ENCODE data around the gene KDM4E.
"Not testable (repeated sequence)": the region's sequence is repeated elsewhere in the genome, so short reads cannot be mapped to it uniquely, and the experiment has no call there.

The KDM4E gene

DNA sequence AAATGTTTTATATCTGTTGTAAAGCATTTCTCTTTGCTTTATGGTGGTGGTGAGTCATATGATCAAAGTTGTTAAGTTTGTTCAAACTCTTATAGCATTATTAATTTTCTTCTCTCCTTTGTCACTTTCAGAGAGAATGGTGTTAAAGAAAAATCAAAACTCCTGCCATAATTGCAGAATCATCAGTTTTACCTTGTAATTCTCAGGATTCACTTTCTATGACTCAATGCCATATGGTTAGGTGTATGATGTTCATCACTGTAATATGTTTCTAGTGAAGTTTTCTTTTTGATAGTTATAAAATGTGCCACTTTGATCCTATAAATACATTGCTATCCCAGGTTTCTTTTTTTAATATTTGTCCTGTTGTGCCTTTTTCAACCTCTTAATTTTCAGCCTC lies 13.7 kb upstream of the KDM4E start:
- no peaks in the 10 kb centered on the region for H3K9me2 ChIP-seq (replicated peaks; ENCODE audit: control insufficient read depth, low read length)
- no peaks in the 10 kb centered on the region for H3K9me3 ChIP-seq (ENCODE audit: control insufficient read depth, insufficient read depth, low read length)
- H3K79me2 ChIP-seq (ENCODE audit: control insufficient read depth, low read length) = no peaks in the 10 kb centered on the region
- no peaks in the 10 kb centered on the region for H3K36me3 ChIP-seq (ENCODE audit: control insufficient read depth, low read length)
- H3K27ac ChIP-seq (ENCODE audit: low read depth, low read length) = no peak overlapping the region
- H3F3A ChIP-seq (ENCODE audit: control insufficient read depth, insufficient read depth) = no peaks in the 10 kb centered on the region
- H3K27me3 ChIP-seq (ENCODE audit: control insufficient read depth, low read length) = peaks cover 8% of the 10 kb centered on the region; the same call in 1 of the 2 replicates
- no peak overlapping the region for H3K4me2 ChIP-seq (ENCODE audit: low read length)
- H3K4me1 ChIP-seq (ENCODE audit: control insufficient read depth, low read length) = no peaks in the 10 kb centered on the region
- no peaks in the 10 kb centered on the region for H4K20me1 ChIP-seq (ENCODE audit: control insufficient read depth, insufficient read depth, low read depth, low read length)
- TF ChIP-seq, protein P1, sequence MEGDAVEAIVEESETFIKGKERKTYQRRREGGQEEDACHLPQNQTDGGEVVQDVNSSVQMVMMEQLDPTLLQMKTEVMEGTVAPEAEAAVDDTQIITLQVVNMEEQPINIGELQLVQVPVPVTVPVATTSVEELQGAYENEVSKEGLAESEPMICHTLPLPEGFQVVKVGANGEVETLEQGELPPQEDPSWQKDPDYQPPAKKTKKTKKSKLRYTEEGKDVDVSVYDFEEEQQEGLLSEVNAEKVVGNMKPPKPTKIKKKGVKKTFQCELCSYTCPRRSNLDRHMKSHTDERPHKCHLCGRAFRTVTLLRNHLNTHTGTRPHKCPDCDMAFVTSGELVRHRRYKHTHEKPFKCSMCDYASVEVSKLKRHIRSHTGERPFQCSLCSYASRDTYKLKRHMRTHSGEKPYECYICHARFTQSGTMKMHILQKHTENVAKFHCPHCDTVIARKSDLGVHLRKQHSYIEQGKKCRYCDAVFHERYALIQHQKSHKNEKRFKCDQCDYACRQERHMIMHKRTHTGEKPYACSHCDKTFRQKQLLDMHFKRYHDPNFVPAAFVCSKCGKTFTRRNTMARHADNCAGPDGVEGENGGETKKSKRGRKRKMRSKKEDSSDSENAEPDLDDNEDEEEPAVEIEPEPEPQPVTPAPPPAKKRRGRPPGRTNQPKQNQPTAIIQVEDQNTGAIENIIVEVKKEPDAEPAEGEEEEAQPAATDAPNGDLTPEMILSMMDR (IDR thresholded peaks at IDR 0.05; ENCODE audit: low read depth, low read length, poor library complexity, severe bottlenecking) = no peak
- TF ChIP-seq EZH2phosphoT487 (IDR thresholded peaks at IDR 0.05; ENCODE audit: borderline replicate concordance, low read length) = no peak
- no peak overlapping the region for H3K4me3 ChIP-seq (ENCODE audit: low read length)

DNA sequence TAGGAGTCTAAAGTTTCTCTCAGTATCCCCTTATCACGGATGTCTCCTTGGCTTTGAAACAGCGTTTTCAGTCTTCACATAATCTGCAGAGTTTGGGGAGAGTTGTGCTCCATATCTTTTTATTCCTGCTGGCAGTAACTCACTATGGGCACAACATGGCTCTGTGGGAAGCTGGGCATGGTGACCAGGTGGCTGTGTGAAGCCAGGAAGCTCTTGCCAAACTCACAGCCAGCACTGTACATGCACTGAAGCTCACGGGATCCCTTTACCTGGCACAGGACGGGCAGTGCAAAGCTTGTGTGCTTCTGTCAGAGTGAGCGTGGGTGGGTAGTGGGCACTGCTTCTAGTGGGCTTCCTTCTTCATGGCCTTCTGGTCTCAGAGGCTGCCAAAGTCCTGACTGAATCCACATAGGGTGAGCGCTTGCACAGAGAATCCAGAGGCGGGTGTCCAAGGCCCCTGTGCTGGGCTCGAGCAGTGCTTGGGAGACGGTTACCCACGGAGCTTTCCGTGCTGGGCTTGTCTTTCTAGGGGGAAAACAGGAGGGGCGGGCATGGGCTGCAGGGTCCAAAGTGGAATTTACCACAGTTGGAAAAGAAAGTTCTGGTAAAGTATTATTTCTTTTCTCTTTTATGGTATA lies 10.8 kb upstream of the KDM4E start:
- Histone ChIP-seq H4K20me1 (ENCODE audit: control insufficient read depth, insufficient read depth, low read depth, low read length) (no peaks in the 10 kb centered on the region), H3K79me2 (ENCODE audit: control insufficient read depth, low read length) (no peaks in the 10 kb centered on the region), H3F3A (ENCODE audit: control insufficient read depth, insufficient read depth) (no peaks in the 10 kb centered on the region), H3K27me3 (ENCODE audit: control insufficient read depth, low read length) (peaks cover 6% of the 10 kb centered on the region; the same call in 1 of the 2 replicates), H3K9me2 (replicated peaks; ENCODE audit: control insufficient read depth, low read length) (no peaks in the 10 kb centered on the region), H3K27ac (ENCODE audit: low read depth, low read length) (no peak overlapping the region), H3K9me3 (ENCODE audit: control insufficient read depth, insufficient read depth, low read length) (no peaks in the 10 kb centered on the region), H3K4me3 (ENCODE audit: low read length) (no peak overlapping the region), H3K4me1 (ENCODE audit: control insufficient read depth, low read length) (no peaks in the 10 kb centered on the region), H3K36me3 (ENCODE audit: control insufficient read depth, low read length) (no peaks in the 10 kb centered on the region), H3K4me2 (ENCODE audit: low read length) (no peak overlapping the region)
- TF ChIP-seq, protein P1 (IDR thresholded peaks at IDR 0.05; ENCODE audit: low read depth, low read length, poor library complexity, severe bottlenecking) = no peak
- no peak for TF ChIP-seq EZH2phosphoT487 (IDR thresholded peaks at IDR 0.05; ENCODE audit: borderline replicate concordance, low read length)

DNA sequence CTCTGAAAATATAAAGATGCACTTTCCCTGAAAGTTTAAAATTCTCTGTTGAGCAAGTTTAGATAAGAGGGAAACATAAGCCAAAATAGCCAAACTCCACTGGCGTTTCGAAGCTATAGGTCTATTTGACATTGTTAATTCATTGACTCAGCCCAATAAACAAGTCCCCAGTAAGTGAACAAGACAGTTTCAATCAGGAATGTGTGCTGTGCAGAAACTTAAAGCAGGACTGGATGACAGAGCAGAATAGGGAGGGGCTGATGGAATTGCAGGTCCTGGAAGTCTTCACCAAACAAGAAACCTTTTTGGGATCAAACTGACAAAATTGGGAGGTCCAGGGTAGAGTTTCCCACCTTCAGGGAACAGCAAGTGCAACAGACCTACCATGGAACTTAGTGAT lies 8.9 kb upstream of the KDM4E start:
- Histone ChIP-seq H3K4me3 (ENCODE audit: low read length) (no peak overlapping the region), H3K79me2 (ENCODE audit: control insufficient read depth, low read length) (no peaks in the 10 kb centered on the region), H3K4me1 (ENCODE audit: control insufficient read depth, low read length) (no peaks in the 10 kb centered on the region), H3K27me3 (ENCODE audit: control insufficient read depth, low read length) (peaks cover 6% of the 10 kb centered on the region; the same call in 1 of the 2 replicates), H3K27ac (ENCODE audit: low read depth, low read length) (no peak overlapping the region), H3K4me2 (ENCODE audit: low read length) (no peak overlapping the region), H3K36me3 (ENCODE audit: control insufficient read depth, low read length) (no peaks in the 10 kb centered on the region), H3K9me3 (ENCODE audit: control insufficient read depth, insufficient read depth, low read length) (no peaks in the 10 kb centered on the region), H3F3A (ENCODE audit: control insufficient read depth, insufficient read depth) (no peaks in the 10 kb centered on the region), H4K20me1 (ENCODE audit: control insufficient read depth, insufficient read depth, low read depth, low read length) (no peaks in the 10 kb centered on the region), H3K9me2 (replicated peaks; ENCODE audit: control insufficient read depth, low read length) (no peaks in the 10 kb centered on the region)
- no peak for TF ChIP-seq EZH2phosphoT487 (IDR thresholded peaks at IDR 0.05; ENCODE audit: borderline replicate concordance, low read length)
- TF ChIP-seq, protein P1 (IDR thresholded peaks at IDR 0.05; ENCODE audit: low read depth, low read length, poor library complexity, severe bottlenecking) = no peak

- H3F3A ChIP-seq (ENCODE audit: control insufficient read depth, insufficient read depth); H3K9me2 ChIP-seq (replicated peaks; ENCODE audit: control insufficient read depth, low read length); H4K20me1 ChIP-seq (ENCODE audit: control insufficient read depth, insufficient read depth, low read depth, low read length); H3K36me3 ChIP-seq (ENCODE audit: control insufficient read depth, low read length); H3K9me3 ChIP-seq (ENCODE audit: control insufficient read depth, insufficient read depth, low read length); H3K4me2 ChIP-seq (ENCODE audit: low read length); H3K27ac ChIP-seq (ENCODE audit: low read depth, low read length); H3K4me3 ChIP-seq (ENCODE audit: low read length); H3K27me3 ChIP-seq (ENCODE audit: control insufficient read depth, low read length); H3K79me2 ChIP-seq (ENCODE audit: control insufficient read depth, low read length); H3K4me1 ChIP-seq (ENCODE audit: control insufficient read depth, low read length): not testable (repeated sequence)
Observed at GRCh38 chr11:95021468-95021867, 3.6 kb upstream of the KDM4E start.

GRCh38 chr11:95025594-95025993 lies 536 bp downstream of the KDM4E start:
- H3K9me2 ChIP-seq (replicated peaks; ENCODE audit: control insufficient read depth, low read length); H3F3A ChIP-seq (ENCODE audit: control insufficient read depth, insufficient read depth); H3K36me3 ChIP-seq (ENCODE audit: control insufficient read depth, low read length); H3K4me2 ChIP-seq (ENCODE audit: low read length); H4K20me1 ChIP-seq (ENCODE audit: control insufficient read depth, insufficient read depth, low read depth, low read length); H3K4me1 ChIP-seq (ENCODE audit: control insufficient read depth, low read length); H3K27ac ChIP-seq (ENCODE audit: low read depth, low read length); H3K4me3 ChIP-seq (ENCODE audit: low read length); H3K27me3 ChIP-seq (ENCODE audit: control insufficient read depth, low read length); H3K79me2 ChIP-seq (ENCODE audit: control insufficient read depth, low read length); H3K9me3 ChIP-seq (ENCODE audit: control insufficient read depth, insufficient read depth, low read length): not testable (repeated sequence)
